Measurements from ENCODE around the gene ARMH4. TPM values are rescaled to one million over a fixed set of nuclear protein-coding genes. Genes with fewer than 3 reads are reported as not detected.

The ARMH4 gene
- total and polyA plus RNA-seq, 10 donors, result 0.02 to 3.7 (median 1.2) TPM

- TF ChIP-seq CTCF (IDR thresholded peaks at IDR 0.05 in 8 of 11, conservative IDR thresholded peaks at IDR 0.05 in 3 of 11) (no peak), POLR2A (IDR thresholded peaks at IDR 0.05) (no peak), POLR2AphosphoS5 (IDR thresholded peaks at IDR 0.05) (no peak)
- Histone ChIP-seq H3K27ac (no peak overlapping the region), H3K9me3 (no peaks in the 10 kb centered on the region), H3K4me1 (peaks cover 0 to 7% (median 4%) of the 10 kb centered on the region in 6 donors), H3K27me3 (replicated peaks in 1 of 7) (no peaks in the 10 kb centered on the region), H3K36me3 (no peaks in the 10 kb centered on the region), H3K4me3 (no peak overlapping the region)
- 79 to 96% (median 85%) methylated on average over 1 of the region's 1 CpG for WGBS, 5 donors
- intact Hi-C loops (cut with DNase I; ENCODE audit: low total_unique reads), result no loop called here
- no peak for DNase-seq
These were observed 83.7 kb downstream of the ARMH4 start for GRCh38 chr14:58068306-58068705.

- intact Hi-C loops (cut with DNase I; ENCODE audit: low total_unique reads), result no loop called here
- no peaks in the 10 kb centered on the region for H3K9me3 ChIP-seq
These were observed 85.9 kb downstream of the ARMH4 start for GRCh38 chr14:58066115-58066514.

GRCh38 chr14:58061581-58061980 is 90.4 kb downstream of the ARMH4 start:
- H3K4me3 ChIP-seq, result no peak overlapping the region
- no peak for DNase-seq
- no peaks in the 10 kb centered on the region for H3K4me1 ChIP-seq
- no peaks in the 10 kb centered on the region for H3K9me3 ChIP-seq
- no peaks in the 10 kb centered on the region for H3K27me3 ChIP-seq (replicated peaks in 1 of 7)
- intact Hi-C loops (cut with DNase I; ENCODE audit: low total_unique reads), result no loop called here
- no peaks in the 10 kb centered on the region for H3K36me3 ChIP-seq
- no peak for TF ChIP-seq POLR2A (IDR thresholded peaks at IDR 0.05)
- no peak for TF ChIP-seq CTCF (IDR thresholded peaks at IDR 0.05 in 8 of 11, conservative IDR thresholded peaks at IDR 0.05 in 3 of 11)
- TF ChIP-seq POLR2AphosphoS5 (IDR thresholded peaks at IDR 0.05), result no peak
- H3K27ac ChIP-seq, result no peak overlapping the region
- WGBS, 5 donors, result 59 to 73% (median 64%) methylated on average over 4 of the region's 4 CpGs

More at GRCh38 chr14:58066115-58066514, 85.9 kb downstream of the ARMH4 start:
- no peak overlapping the region for H3K4me3 ChIP-seq
- no peak overlapping the region for H3K27ac ChIP-seq
- DNase-seq, result no peak
- no peaks in the 10 kb centered on the region for H3K27me3 ChIP-seq (replicated peaks in 1 of 7)
- TF ChIP-seq CTCF (IDR thresholded peaks at IDR 0.05 in 8 of 11, conservative IDR thresholded peaks at IDR 0.05 in 3 of 11) (no peak), POLR2A (IDR thresholded peaks at IDR 0.05) (no peak), POLR2AphosphoS5 (IDR thresholded peaks at IDR 0.05) (no peak)
- no peaks in the 10 kb centered on the region for H3K4me1 ChIP-seq
- H3K36me3 ChIP-seq, result no peaks in the 10 kb centered on the region

GRCh38 chr14:58060898-58061297 is 91.1 kb downstream of the ARMH4 start:
- DNase-seq, result no peak
- 65 to 85% (median 79%) methylated on average over 3 to 4 of the region's 4 CpGs for WGBS, 5 donors
- H3K9me3 ChIP-seq, result no peaks in the 10 kb centered on the region
- intact Hi-C loops (cut with DNase I; ENCODE audit: low total_unique reads), result no loop called here
- H3K4me3 ChIP-seq, result no peak overlapping the region
- no peaks in the 10 kb centered on the region for H3K4me1 ChIP-seq
- no peaks in the 10 kb centered on the region for H3K36me3 ChIP-seq
- TF ChIP-seq CTCF (IDR thresholded peaks at IDR 0.05 in 8 of 11, conservative IDR thresholded peaks at IDR 0.05 in 3 of 11) (no peak), POLR2A (IDR thresholded peaks at IDR 0.05) (no peak), POLR2AphosphoS5 (IDR thresholded peaks at IDR 0.05) (no peak)
- no peaks in the 10 kb centered on the region for H3K27me3 ChIP-seq (replicated peaks in 1 of 7)
- H3K27ac ChIP-seq, result no peak overlapping the region

Data from spleen (tissue), 11 donors.